ENCODE results near the gene ISOC2. TPM values are rescaled to one million over a fixed set of nuclear protein-coding genes. Genes with fewer than 3 reads are reported as not detected.

Gene ISOC2
- total and polyA plus RNA-seq, 4 donors, result 49.1 to 181 (median 118) TPM

DNA sequence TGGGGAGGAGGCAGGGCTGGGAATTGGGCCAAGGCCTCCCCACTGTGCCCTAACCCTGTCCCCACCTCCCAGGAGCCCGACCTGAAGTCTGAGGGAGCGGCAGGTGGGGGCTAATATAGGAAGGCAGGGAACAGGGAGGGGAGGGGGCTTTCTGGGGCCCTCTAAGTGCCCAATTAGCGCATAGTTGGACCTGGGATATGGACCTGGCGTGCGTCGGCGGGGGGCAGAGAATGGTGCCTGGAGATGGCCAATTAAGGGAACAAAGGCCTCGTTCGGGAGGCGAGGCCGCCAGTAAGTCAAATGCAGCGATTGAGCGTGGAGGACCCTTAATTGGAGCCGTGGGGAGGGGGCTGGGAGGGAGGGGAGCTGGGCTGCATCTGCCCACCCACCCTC lies 3.2 kb upstream of the ISOC2 start, which contains the start of gene C19orf85:
Gene C19orf85 (minus strand): TSS at position 90 of the 393 bp plus-strand sequence. CDS start 197 bp downstream, outside the sequence.
- H3K27ac ChIP-seq (ENCODE audit: low read depth in 1 of 2, low read length in 2 of 2), result no peak within 1 kb of the TSS
- H3K9ac ChIP-seq (ENCODE audit: low read depth in 1 of 2, low read length in 2 of 2), result no peak within 1 kb of the TSS
- peaks cover 11 to 41% (median 31%) of the 10 kb centered on the region in 4 donors for H3K4me1 ChIP-seq (ENCODE audit: control insufficient read depth in 4 of 4, insufficient read depth in 4 of 4, low read length in 3 of 4)
- H3K27me3 ChIP-seq (ENCODE audit: control insufficient read depth in 4 of 4, insufficient read depth in 4 of 4, low read length in 3 of 4), result no peaks in the 10 kb centered on the region
- DNase-seq (ENCODE audit: low spot score), result no peak
- H3K36me3 ChIP-seq (ENCODE audit: control insufficient read depth in 4 of 4, insufficient read depth in 3 of 4, low read depth in 1 of 4, low read length in 3 of 4), result no peaks in the 10 kb centered on the region
- H3K4me3 ChIP-seq (ENCODE audit: low read depth in 1 of 3, low read length in 3 of 3), result no peak within 1 kb of the TSS
- 85% methylated on average over 14 of the region's 14 CpGs for WGBS
- TF ChIP-seq, protein P1, sequence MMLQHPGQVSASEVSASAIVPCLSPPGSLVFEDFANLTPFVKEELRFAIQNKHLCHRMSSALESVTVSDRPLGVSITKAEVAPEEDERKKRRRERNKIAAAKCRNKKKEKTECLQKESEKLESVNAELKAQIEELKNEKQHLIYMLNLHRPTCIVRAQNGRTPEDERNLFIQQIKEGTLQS (IDR thresholded peaks at IDR 0.05), result no peak
- TF ChIP-seq, protein P2, sequence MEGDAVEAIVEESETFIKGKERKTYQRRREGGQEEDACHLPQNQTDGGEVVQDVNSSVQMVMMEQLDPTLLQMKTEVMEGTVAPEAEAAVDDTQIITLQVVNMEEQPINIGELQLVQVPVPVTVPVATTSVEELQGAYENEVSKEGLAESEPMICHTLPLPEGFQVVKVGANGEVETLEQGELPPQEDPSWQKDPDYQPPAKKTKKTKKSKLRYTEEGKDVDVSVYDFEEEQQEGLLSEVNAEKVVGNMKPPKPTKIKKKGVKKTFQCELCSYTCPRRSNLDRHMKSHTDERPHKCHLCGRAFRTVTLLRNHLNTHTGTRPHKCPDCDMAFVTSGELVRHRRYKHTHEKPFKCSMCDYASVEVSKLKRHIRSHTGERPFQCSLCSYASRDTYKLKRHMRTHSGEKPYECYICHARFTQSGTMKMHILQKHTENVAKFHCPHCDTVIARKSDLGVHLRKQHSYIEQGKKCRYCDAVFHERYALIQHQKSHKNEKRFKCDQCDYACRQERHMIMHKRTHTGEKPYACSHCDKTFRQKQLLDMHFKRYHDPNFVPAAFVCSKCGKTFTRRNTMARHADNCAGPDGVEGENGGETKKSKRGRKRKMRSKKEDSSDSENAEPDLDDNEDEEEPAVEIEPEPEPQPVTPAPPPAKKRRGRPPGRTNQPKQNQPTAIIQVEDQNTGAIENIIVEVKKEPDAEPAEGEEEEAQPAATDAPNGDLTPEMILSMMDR (IDR thresholded peaks at IDR 0.05; ENCODE audit: low read depth, low read length, missing input control), result no peak
- TF ChIP-seq, protein P3, sequence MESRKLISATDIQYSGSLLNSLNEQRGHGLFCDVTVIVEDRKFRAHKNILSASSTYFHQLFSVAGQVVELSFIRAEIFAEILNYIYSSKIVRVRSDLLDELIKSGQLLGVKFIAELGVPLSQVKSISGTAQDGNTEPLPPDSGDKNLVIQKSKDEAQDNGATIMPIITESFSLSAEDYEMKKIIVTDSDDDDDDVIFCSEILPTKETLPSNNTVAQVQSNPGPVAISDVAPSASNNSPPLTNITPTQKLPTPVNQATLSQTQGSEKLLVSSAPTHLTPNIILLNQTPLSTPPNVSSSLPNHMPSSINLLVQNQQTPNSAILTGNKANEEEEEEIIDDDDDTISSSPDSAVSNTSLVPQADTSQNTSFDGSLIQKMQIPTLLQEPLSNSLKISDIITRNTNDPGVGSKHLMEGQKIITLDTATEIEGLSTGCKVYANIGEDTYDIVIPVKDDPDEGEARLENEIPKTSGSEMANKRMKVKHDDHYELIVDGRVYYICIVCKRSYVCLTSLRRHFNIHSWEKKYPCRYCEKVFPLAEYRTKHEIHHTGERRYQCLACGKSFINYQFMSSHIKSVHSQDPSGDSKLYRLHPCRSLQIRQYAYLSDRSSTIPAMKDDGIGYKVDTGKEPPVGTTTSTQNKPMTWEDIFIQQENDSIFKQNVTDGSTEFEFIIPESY (IDR thresholded peaks at IDR 0.05), result no peak
- TF ChIP-seq TAF1 (conservative IDR thresholded peaks at IDR 0.05) (no peak), GABPA (IDR thresholded peaks at IDR 0.05 in 1 of 2, conservative IDR thresholded peaks at IDR 0.05 in 1 of 2) (no peak), HNF4G (IDR thresholded peaks at IDR 0.05) (no peak), EGR1 (IDR thresholded peaks at IDR 0.05; ENCODE audit: low read depth in 2 of 2) (no peak), RAD21 (IDR thresholded peaks at IDR 0.05) (no peak), YY1 (IDR thresholded peaks at IDR 0.05) (no peak), SP1 (IDR thresholded peaks at IDR 0.05) (no peak), NR2F2 (IDR thresholded peaks at IDR 0.05) (no peak), FOXA2 (IDR thresholded peaks at IDR 0.05) (no peak), RXRA (IDR thresholded peaks at IDR 0.05) (no peak), HNF4A (conservative IDR thresholded peaks at IDR 0.05) (no peak), JUND (IDR thresholded peaks at IDR 0.05) (no peak), FOXA1 (IDR thresholded peaks at IDR 0.05) (no peak)
- TF ChIP-seq, protein P4, sequence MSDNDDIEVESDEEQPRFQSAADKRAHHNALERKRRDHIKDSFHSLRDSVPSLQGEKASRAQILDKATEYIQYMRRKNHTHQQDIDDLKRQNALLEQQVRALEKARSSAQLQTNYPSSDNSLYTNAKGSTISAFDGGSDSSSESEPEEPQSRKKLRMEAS (IDR thresholded peaks at IDR 0.05), result no peak
- no peaks in the 10 kb centered on the region for H3K9me3 ChIP-seq (ENCODE audit: control insufficient read depth in 4 of 4, low read length in 3 of 4)

DNA sequence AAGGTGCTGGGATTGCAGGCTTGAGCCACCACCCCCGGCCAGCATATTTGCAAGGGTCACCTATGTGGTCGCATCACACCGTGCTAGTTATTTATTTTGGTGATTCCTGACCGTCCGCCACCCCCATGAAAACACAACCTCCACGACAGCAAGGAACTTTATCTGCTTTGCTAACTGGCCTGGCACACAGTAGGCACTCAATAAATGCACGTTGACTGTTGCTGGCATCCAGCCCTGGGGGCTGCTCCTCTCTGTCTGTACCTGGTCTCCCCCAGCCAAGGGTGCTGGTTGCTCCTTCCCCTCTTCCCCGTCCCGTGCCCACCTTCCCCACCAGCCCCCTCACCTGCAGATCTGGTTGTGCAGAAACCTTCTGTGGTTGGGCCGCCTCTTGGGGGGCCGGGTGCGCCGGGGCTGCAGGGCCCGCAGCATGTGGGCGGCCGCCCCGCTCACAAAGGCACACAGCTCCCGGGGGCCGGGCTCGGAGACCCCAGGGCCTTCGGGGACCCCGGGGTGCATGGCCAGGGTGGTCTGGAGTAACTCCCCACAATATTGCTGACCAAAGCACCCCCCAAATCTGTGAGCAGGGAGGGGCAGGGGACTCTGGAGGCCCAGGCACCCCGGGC lies 2.7 kb upstream of the ISOC2 start:
- DNase-seq (ENCODE audit: low spot score), result no peak
- Histone ChIP-seq H3K4me1 (ENCODE audit: control insufficient read depth in 4 of 4, insufficient read depth in 4 of 4, low read length in 3 of 4) (peaks cover 14 to 45% (median 34%) of the 10 kb centered on the region in 4 donors), H3K36me3 (ENCODE audit: control insufficient read depth in 4 of 4, insufficient read depth in 3 of 4, low read depth in 1 of 4, low read length in 3 of 4) (no peaks in the 10 kb centered on the region), H3K27ac (ENCODE audit: low read depth in 1 of 2, low read length in 2 of 2) (no peak overlapping the region), H3K4me3 (ENCODE audit: low read depth in 1 of 3, low read length in 3 of 3) (no peak overlapping the region), H3K27me3 (ENCODE audit: control insufficient read depth in 4 of 4, insufficient read depth in 4 of 4, low read length in 3 of 4) (no peaks in the 10 kb centered on the region), H3K9ac (ENCODE audit: low read depth in 1 of 2, low read length in 2 of 2) (no peak overlapping the region), H3K9me3 (ENCODE audit: control insufficient read depth in 4 of 4, low read length in 3 of 4) (no peaks in the 10 kb centered on the region)
- no peak for TF ChIP-seq HNF4A (conservative IDR thresholded peaks at IDR 0.05)
- TF ChIP-seq, protein P1 (IDR thresholded peaks at IDR 0.05), result no peak
- TF ChIP-seq RAD21 (IDR thresholded peaks at IDR 0.05), result no peak
- TF ChIP-seq JUND (IDR thresholded peaks at IDR 0.05), result no peak
- TF ChIP-seq, protein P3 (IDR thresholded peaks at IDR 0.05), result no peak
- TF ChIP-seq, protein P2 (IDR thresholded peaks at IDR 0.05; ENCODE audit: low read depth, low read length, missing input control), result no peak
- no peak for TF ChIP-seq YY1 (IDR thresholded peaks at IDR 0.05)
- no peak for TF ChIP-seq FOXA1 (IDR thresholded peaks at IDR 0.05)
- TF ChIP-seq SP1 (IDR thresholded peaks at IDR 0.05), result no peak
- WGBS, result 84% methylated on average over 23 of the region's 23 CpGs
